IMR-90 (cell line): ENCODE results near the gene FGF2.
"Not testable (repeated sequence)": the region's sequence is repeated elsewhere in the genome, so short reads cannot be mapped to it uniquely, and the experiment has no call there.

Experiments
- CTCF ChIP-seq: conservative IDR thresholded peaks from 2 replicates; pipeline ENCODE4 v1.5.1; 2012; ENCODE audit warnings: mild to moderate bottlenecking, low read depth, low read length, improper control_type of control experiment
- ELK1 ChIP-seq: fragments of 150-350 bp; IDR thresholded peaks from 2 replicates; pipeline ENCODE4 v1.6.1; 2016; ENCODE audit warnings: low read depth, mild to moderate bottlenecking, low read length, moderate library complexity, borderline replicate concordance
- FOS ChIP-seq: fragments of 150-350 bp; IDR thresholded peaks from 2 replicates; pipeline ENCODE4 v1.6.1; 2016; ENCODE audit warnings: low read depth, low read length
- MAFK ChIP-seq: IDR thresholded peaks from 2 replicates; pipeline ENCODE4 v1.6.1; 2012; ENCODE audit warnings: low read depth, low read length, improper control_type of control experiment
- MAZ ChIP-seq: IDR thresholded peaks from 2 replicates; pipeline ENCODE4 v1.6.1; 2012; ENCODE audit warnings: low read depth, mild to moderate bottlenecking, low read length, improper control_type of control experiment, moderate library complexity, borderline replicate concordance
- MXI1 ChIP-seq: IDR thresholded peaks from 2 replicates; pipeline ENCODE4 v1.6.1; 2012; ENCODE audit warnings: low read depth, mild to moderate bottlenecking, low read length, moderate library complexity, borderline replicate concordance
- POLR2A ChIP-seq: IDR thresholded peaks from 2 replicates; pipeline ENCODE4 v1.6.1; 2012; ENCODE audit warnings: mild to moderate bottlenecking, low read depth, low read length
- RAD21 ChIP-seq: IDR thresholded peaks from 2 replicates; pipeline ENCODE4 v1.6.1; 2012; ENCODE audit warnings: low read length, improper control_type of control experiment
- RCOR1 ChIP-seq: IDR thresholded peaks from 2 replicates; pipeline ENCODE4 v1.6.1; 2012; ENCODE audit warnings: mild to moderate bottlenecking, low read length, improper control_type of control experiment; ENCODE audit not compliant: insufficient replicate concordance
- RFX5 ChIP-seq: IDR thresholded peaks from 2 replicates; pipeline ENCODE4 v1.8.0; 2012; ENCODE audit warnings: low read depth, mild to moderate bottlenecking, low read length, moderate library complexity
- SMC3 ChIP-seq: fragments of 150-350 bp; IDR thresholded peaks from 2 replicates; pipeline ENCODE4 v1.6.1; 2016; ENCODE audit warnings: low read depth, mild to moderate bottlenecking, antibody characterized with exemption, low read length, moderate library complexity

- not testable (repeated sequence) for TF ChIP-seq POLR2A, MAFK, CTCF, ELK1, MXI1, MAZ, FOS, RAD21, RCOR1, RFX5, SMC3
Measured at GRCh38 chr4:122786920-122787319, 39.7 kb upstream of the FGF2 start.
